Transverse colon (tissue), 4 donors: Measurements from ENCODE around the gene CYTIP. TPM values are rescaled to one million over a fixed set of nuclear protein-coding genes. Genes with fewer than 3 reads are reported as not detected.

Experiments used
- DNase-seq: peaks from one replicate; pipeline ENCODE4 v3.0.0-alpha.2; 2019
- H3K27ac ChIP-seq, 4 donors: fragments of 200-600 bp; sonication (generic); 2 replicates each; pipeline ENCODE4 v1.5.1; 2016 to 2018; ENCODE audit warnings: inconsistent platforms in 4 of 4
- H3K27me3 ChIP-seq: fragments of 200-600 bp; sonication (generic); 2 replicates; pipeline ENCODE4 v1.5.1; 2017; ENCODE audit warnings: inconsistent platforms
- H3K36me3 ChIP-seq, 4 donors: fragments of 200-600 bp; sonication (generic); 2 replicates each; pipeline ENCODE4 v1.5.1; 2017 to 2019; ENCODE audit warnings: inconsistent platforms in 4 of 4
- H3K4me1 ChIP-seq, 4 donors: fragments of 200-600 bp; sonication (generic); 2 replicates each; pipeline ENCODE4 v1.5.1; 2017 to 2020; ENCODE audit warnings: inconsistent platforms in 4 of 4
- H3K4me3 ChIP-seq, 4 donors: fragments of 200-600 bp; sonication (generic); 1 replicate in 1 of 4; 2 replicates in 3 of 4; pipeline versions ENCODE4 v1.5.1 to v1.6.1; 2017 to 2019; ENCODE audit warnings: inconsistent platforms in 4 of 4
- H3K9me3 ChIP-seq, 2 donors: fragments of 200-600 bp; sonication (generic); 2 replicates each; pipeline ENCODE4 v1.5.1; 2017 to 2019; ENCODE audit warnings: inconsistent platforms in 2 of 2
- EP300 ChIP-seq: sonication (generic); formaldehyde crosslinking; IDR thresholded peaks from one replicate; pipeline ENCODE4 v1.6.1; 2017; ENCODE audit warnings: antibody characterized with exemption, low read depth
- POLR2A ChIP-seq: fragments of 450-650 bp; IDR thresholded peaks from one replicate; pipeline ENCODE4 v1.6.1; 2016; ENCODE audit warnings: antibody characterized with exemption, mild to moderate bottlenecking, moderate library complexity
- POLR2AphosphoS5 ChIP-seq, 3 donors: sonication (generic); formaldehyde crosslinking; IDR thresholded peaks; one replicate each; pipeline ENCODE4 v1.6.1; 2016; ENCODE audit warnings: antibody characterized with exemption in 3 of 3
- WGBS, 2 donors: methylation state at CpG; one replicate each; pipeline ENCODE4 v1.1.5; 2018; ENCODE audit warnings: low coverage in 1 of 2; 5-methylcytosine and 5-hydroxymethylcytosine counted together
- in situ Hi-C, 4 donors: fragments of 200-750 bp; cut with MboI; loops; one replicate each; pipeline versions ENCODE4 v1.15.0 to v1.15.1; 2017; ENCODE audit warnings: low sequenced_read_pairs in 3 of 4, low pct_ligation_motif_present in 1 of 4, low pct_unique_long_range_greater_than_20kb in 1 of 4
- intact Hi-C: fragments of 100-400 bp; cut with DNase I; formaldehyde crosslinking; loops from one replicate; pipeline ENCODE4 v1.15.1; 2023; ENCODE audit warnings: low total_unique reads
- total RNA-seq, 4 donors: library from RNA; depleted of rRNA; stranded (reverse); fragments of >200 nt; gene quantifications; one replicate each; pipeline ENCODE4 v1.1.0, GENCODE V29; 2016
- TF ChIP-seq, protein P1 (sequence below), 5 experiments: fragments of 200-600 bp in 3 of 5; fragments of 450-650 bp in 2 of 5; sonication (generic) in 3 of 5; IDR thresholded peaks; 1 replicate in 2 of 5; 2 replicates in 3 of 5; pipeline ENCODE4 v1.5.1; 2016 to 2017; ENCODE audit warnings: antibody characterized with exemption in 5 of 5, inconsistent platforms in 3 of 5, mild to moderate bottlenecking in 2 of 5, moderate library complexity in 1 of 5

Gene CYTIP
- total RNA-seq, 4 donors from 2014 or later: 4.6 to 25.1 (median 5.8) TPM

- Histone ChIP-seq H3K27me3 (no peaks in the 10 kb centered on the region), H3K36me3 (no peaks in the 10 kb centered on the region), H3K9me3 (no peaks in the 10 kb centered on the region), H3K27ac (no peak overlapping the region), H3K4me1 (no peaks in the 10 kb centered on the region), H3K4me3 (no peak overlapping the region)
- TF ChIP-seq POLR2AphosphoS5 (IDR thresholded peaks at IDR 0.05) (no peak), POLR2A (no peak), EP300 (no peak)
- TF ChIP-seq, protein P1, sequence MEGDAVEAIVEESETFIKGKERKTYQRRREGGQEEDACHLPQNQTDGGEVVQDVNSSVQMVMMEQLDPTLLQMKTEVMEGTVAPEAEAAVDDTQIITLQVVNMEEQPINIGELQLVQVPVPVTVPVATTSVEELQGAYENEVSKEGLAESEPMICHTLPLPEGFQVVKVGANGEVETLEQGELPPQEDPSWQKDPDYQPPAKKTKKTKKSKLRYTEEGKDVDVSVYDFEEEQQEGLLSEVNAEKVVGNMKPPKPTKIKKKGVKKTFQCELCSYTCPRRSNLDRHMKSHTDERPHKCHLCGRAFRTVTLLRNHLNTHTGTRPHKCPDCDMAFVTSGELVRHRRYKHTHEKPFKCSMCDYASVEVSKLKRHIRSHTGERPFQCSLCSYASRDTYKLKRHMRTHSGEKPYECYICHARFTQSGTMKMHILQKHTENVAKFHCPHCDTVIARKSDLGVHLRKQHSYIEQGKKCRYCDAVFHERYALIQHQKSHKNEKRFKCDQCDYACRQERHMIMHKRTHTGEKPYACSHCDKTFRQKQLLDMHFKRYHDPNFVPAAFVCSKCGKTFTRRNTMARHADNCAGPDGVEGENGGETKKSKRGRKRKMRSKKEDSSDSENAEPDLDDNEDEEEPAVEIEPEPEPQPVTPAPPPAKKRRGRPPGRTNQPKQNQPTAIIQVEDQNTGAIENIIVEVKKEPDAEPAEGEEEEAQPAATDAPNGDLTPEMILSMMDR (IDR thresholded peaks at IDR 0.05): no peak
- intact Hi-C loops (no loop called here), in situ Hi-C loops (loop anchor here in 3 of 4 donors (25.0 kb wide), 2 partner anchors 140 to 535 kb away; partner anchors contain the start of gene ERMN (in 1 of the 3))
- no peak for DNase-seq
Observed at GRCh38 chr2:157476953-157477709, 33.2 kb upstream of the CYTIP start.

DNA sequence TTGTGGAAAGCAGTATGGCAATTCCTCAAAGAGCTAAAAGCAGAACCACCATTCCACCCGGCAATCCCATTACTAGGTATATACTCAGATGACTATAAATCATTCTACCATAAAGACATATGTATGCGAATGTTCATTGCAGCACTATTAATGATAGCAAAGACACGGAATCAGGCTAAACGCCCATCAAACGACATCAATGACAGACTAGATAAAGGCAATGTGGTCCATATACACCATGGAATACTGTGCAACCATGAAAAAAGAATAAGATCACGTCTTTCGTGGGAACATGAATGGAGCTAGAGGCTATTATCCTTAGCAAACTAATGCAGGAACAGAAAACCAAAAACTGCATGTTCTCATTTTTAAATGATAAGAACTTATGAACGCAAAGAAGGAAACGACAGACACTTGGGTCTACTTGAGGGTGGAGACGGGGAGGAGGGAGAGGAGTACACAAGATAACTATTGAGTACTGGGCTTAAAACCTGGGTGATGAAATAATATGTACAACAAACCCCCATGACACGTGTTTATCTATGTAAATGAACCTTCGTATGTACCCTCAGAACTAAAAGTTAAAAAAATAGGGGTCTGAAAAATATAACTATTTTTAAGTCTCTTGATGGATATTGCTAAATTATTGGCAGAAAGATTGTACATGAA lies 32.0 kb upstream of the CYTIP start:
- Histone ChIP-seq H3K27ac (no peak overlapping the region), H3K36me3 (no peaks in the 10 kb centered on the region), H3K4me3 (no peak overlapping the region), H3K27me3 (no peaks in the 10 kb centered on the region), H3K9me3 (no peaks in the 10 kb centered on the region), H3K4me1 (no peaks in the 10 kb centered on the region)
- TF ChIP-seq, protein P1 (IDR thresholded peaks at IDR 0.05): no peak
- TF ChIP-seq EP300 (no peak), POLR2A (no peak), POLR2AphosphoS5 (IDR thresholded peaks at IDR 0.05) (no peak)
- in situ Hi-C loops: loop anchor here in 3 of 4 donors (25.0 kb wide), 2 partner anchors 139 to 536 kb away; partner anchors contain the start of gene ERMN (in 1 of the 3)
- WGBS, 2 donors: 92% methylated on average over 9 to 12 of the region's 12 CpGs
- DNase-seq: no peak
- intact Hi-C loops: no loop called here

GRCh38 chr2:157473581-157473980 lies 29.7 kb upstream of the CYTIP start:
- Histone ChIP-seq H3K27ac (no peak overlapping the region), H3K9me3 (no peaks in the 10 kb centered on the region), H3K27me3 (no peaks in the 10 kb centered on the region), H3K36me3 (no peaks in the 10 kb centered on the region), H3K4me3 (no peak overlapping the region), H3K4me1 (no peaks in the 10 kb centered on the region)
- intact Hi-C loops: no loop called here
- in situ Hi-C loops: no loop called here
- TF ChIP-seq EP300: no peak
- TF ChIP-seq, protein P1 (IDR thresholded peaks at IDR 0.05): no peak
- no peak for TF ChIP-seq POLR2AphosphoS5 (IDR thresholded peaks at IDR 0.05)
- TF ChIP-seq POLR2A: no peak
- no peak for DNase-seq

GRCh38 chr2:157471078-157471477 lies 27.2 kb upstream of the CYTIP start:
- WGBS, 2 donors: 80 to 85% methylated on average over 3 of the region's 3 CpGs
- Histone ChIP-seq H3K4me1 (no peaks in the 10 kb centered on the region), H3K36me3 (no peaks in the 10 kb centered on the region), H3K27ac (peak overlapping the region in 3 of 4 donors; percentile 18 to 51 (median 48)), H3K4me3 (no peak overlapping the region), H3K27me3 (no peaks in the 10 kb centered on the region), H3K9me3 (no peaks in the 10 kb centered on the region)
- in situ Hi-C loops: no loop called here
- no peak for DNase-seq
- intact Hi-C loops: no loop called here
- TF ChIP-seq POLR2A: no peak
- TF ChIP-seq, protein P1 (IDR thresholded peaks at IDR 0.05): no peak
- TF ChIP-seq EP300: no peak
- TF ChIP-seq POLR2AphosphoS5 (IDR thresholded peaks at IDR 0.05): no peak
